SW 1271 (cell line): Measurements from ENCODE around the gene MGAT4B.

ENCODE experiments used
- DNase-seq, 2 experiments: peaks; one replicate each; lab custom pipeline; 2025; lab: John Stamatoyannopoulos, UW

Gene MGAT4B

DNA sequence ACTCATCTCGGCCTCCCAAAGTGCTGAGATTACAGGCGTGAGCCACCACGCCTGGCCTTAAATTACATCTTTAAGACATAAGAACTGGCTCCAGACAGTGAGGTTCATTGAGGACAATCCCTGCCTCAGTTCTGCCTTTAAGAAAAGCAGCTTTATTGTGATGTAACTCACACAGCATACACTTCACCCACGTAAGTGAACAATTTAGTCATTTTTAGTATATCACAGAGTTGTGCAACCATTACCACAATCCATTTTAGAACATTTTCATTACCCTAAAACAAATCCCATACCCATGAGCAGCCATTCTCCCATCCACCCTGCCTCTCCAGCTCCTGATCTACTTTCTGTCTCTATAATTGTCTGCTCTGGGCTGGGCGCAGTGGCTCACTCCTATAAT lies 36.9 kb downstream of the MGAT4B start:
- DNase-seq, result no peak

DNA sequence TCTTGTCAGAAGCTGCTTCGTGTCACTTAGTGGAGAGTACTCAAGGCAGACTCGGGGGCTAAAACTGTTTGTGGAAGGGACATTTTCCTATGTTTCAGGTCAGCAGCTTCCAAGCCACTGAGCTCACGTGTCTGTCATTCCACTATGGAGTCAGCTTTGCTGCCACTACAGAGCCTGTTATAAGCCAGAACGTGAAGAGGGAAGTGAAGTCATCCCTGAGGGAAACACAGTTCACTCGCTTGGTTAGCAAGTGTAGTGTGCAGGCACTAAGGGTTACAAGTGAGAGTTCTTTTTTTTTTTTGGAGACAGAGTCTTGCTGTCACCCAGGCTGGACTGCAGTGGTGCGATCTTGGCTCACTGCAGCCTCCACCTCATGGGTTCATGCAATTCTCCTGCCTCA lies 37.4 kb downstream of the MGAT4B start:
- DNase-seq, result no peak

- no peak for DNase-seq
Observed at GRCh38 chr5:179768326-179769085, 38.2 kb downstream of the MGAT4B start.

- no peak for DNase-seq
Observed at GRCh38 chr5:179767496-179768100, 39.1 kb downstream of the MGAT4B start.

- DNase-seq, result no peak
Observed at GRCh38 chr5:179766726-179767455, 39.8 kb downstream of the MGAT4B start.

GRCh38 chr5:179766021-179766725 lies 40.5 kb downstream of the MGAT4B start:
- no peak for DNase-seq

DNA sequence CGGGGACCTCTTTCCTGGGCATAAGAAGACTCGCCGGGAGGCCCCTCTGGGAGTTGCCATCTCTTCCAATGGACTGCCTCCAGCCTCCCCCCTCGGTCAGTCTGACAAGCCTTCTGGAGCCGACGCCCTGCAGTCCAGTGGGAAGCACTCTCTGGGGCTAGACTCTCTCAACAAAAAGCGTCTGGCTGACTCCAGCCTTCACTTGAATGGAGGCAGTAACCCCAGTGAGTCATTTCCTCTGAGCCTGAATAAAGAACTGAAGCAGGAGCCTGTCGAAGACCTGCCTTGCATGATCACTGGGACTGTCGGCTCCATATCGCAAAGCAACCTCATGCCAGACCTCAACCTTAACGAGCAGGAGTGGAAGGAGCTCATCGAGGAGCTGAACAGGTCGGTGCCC lies 41.3 kb downstream of the MGAT4B start:
- DNase-seq, result peak in 1 of 2 experiments; percentile 56

- no peak for DNase-seq
Observed at GRCh38 chr5:179764056-179764455, 42.6 kb downstream of the MGAT4B start.

DNA sequence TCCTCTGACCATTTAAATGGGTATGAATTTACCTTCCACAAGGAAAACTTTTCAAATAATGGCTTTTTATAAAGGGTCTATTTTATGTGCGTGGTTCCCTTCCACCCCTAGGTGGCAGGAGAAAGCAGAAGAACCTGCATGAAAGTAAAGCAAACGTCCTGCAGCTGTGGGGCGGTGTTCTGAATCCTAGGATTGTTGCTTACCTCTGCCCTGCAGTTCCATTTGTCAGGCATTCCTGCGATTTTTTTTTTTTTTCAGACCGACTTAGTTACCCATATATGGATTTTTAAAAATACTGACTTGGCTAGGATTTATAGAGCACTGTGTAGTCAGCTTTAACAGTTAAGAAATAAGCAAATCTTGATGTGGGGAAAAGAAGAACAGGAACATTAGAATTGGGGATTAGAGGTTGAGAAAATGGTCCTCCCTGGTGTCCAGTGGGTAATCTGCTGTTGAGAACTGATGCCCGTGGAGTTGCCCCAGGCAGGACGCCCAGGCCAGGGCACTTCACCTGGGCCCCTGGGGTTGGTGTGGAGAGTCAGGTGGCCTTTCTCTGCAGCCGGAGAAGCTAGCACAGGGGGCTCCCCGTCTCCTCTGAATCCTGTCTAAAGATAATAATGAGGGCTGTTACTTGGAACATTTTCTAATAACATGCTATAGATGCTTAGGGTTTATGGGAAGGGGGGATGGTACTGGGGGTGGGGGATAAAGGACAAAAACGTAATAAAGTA lies 43.3 kb downstream of the MGAT4B start:
- peak in 1 of 2 experiments; percentile 75 for DNase-seq

DNA sequence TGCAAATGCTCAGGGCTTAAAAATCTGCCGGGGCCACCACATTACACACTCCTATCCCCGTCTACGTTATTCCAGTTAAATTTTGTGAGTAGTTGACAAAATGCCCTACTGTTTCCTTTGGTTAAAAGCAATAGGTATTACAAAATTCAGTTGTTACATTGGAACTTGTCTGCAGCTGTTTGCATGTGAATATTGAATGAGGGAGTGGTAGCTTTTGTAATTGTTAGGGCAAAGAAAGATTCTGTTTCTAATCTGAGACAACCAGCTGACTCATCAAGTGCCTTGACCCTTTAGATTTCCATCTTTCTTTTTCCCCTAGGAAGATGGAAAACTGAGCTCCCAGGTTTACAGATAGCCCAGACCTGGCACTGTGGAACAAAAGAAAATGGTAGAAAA lies 43.9 kb downstream of the MGAT4B start:
- no peak for DNase-seq

- peak in 1 of 2 experiments; percentile 18 for DNase-seq
Observed at GRCh38 chr5:179762079-179762780, 44.4 kb downstream of the MGAT4B start.

DNA sequence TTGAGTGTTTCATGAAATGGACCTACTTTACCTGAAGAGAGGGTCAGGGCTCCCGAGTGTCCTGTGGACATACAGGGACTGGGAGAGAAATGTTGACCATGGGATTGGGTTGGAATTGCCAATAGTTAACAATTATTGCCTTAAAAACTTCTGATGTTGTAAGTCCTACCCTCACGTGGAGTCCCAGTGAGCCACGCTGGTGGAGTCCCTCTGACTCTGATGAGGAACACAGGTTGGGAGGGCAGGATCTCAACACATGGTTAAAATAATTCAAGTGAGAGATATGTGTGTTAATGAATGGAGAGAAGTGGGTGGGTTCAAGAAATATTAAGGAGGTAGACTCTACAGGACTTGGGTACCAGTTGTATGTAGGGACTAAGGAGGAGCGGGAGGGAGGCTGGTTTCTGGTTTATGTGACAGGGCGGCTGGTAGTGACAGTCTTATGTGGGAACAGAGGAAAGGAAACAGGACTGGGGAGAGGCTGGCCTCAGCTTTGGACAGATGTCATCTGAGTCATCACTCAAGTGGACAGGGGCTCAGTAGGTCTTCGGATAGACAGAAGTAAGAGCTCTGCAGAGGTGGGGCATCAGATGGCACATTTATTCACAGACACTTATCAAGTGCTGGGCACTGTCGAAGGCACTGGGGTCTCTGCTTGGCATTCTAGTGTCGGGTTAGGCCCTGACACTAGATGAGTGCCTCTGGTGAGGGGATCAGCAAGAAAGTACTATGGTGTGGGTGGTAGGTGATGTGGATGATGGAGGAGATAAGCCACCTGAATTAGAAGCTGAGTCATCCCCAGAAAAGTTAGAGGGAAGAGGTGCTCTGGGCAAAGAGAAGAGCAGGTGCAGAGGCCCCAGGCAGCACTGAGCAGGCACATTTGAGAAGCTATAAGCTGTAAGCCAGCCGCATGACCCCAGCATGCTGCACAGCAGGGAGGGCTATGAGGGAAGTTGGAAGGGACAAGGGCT lies 46.8 kb downstream of the MGAT4B start:
- no peak for DNase-seq

GRCh38 chr5:179758955-179759354 lies 47.7 kb downstream of the MGAT4B start:
- DNase-seq, result no peak

DNA sequence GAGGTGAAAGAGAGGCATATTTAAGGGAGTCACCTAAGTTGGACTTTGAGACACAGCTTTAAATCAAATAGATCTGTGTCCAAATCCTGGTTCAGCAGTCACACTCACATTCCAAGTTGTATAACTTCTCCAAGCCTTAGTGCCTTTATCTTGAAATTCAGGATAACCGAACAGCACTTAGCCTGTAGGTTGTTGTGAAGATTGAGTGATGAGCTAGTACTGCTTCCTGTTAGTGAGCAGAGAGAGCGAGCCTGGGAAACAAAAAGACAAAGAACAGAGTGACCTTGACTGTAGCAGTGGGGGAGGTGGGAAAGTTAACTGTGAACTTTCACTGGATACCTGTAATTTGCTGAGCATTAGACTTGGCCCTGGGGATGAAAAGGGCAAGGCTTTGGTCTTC lies 51.6 kb downstream of the MGAT4B start:
- DNase-seq, result no peak

DNA sequence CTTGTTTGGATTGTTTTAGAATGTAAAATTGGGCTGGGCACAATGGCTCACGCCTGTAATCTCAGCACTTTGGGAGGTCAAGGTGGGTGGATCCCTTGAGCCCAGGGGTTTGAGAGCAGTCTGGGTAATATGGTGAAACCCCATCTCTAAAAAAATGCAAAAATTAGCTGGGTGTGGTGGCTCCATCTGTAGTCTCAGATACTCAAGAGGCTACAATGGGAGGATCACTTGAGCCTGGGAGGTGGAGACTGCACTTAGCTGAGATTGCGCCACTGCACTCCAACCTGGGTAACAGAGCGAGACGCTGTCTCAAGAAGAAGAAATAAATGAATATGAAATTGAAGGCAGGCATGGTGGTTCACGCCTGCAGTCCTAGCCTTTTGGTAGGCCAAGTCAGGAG lies 52.7 kb downstream of the MGAT4B start:
- no peak for DNase-seq

DNA sequence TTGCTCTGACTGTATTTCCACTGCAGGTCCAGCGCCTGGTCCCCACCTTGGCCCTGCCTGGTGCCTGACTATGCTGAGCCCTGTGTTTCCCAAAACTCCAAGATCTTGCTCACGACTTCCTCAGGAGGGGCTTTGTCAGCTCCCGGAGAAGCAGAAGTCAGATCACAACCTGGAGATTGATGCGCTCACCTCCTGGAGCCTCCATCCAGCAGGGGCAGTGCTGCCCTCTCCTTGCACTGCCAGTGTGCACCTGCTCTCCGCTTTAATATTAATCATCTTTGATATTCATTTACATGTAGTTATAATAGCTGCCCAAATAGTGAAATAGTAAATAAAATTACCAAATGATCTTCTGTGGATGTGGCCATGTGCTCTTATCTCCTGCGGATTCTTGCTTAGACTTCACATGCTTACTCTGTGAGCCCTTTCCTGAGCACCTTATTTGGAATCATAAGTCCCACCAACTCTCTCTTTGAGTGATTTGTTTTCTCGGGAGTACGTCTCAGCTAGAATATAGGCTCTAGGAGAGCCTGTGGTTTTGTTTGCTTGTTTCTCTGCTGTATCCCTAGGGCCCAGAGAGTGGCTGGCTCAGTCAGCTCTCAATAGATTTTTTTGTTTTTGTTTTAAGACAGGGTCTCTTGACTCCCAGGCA lies 56.7 kb downstream of the MGAT4B start:
- no peak for DNase-seq

- no peak for DNase-seq
Observed at GRCh38 chr5:179747811-179748210, 58.9 kb downstream of the MGAT4B start.
